Measurements from ENCODE around the gene TMEM38B.

TMEM38B gene

DNA sequence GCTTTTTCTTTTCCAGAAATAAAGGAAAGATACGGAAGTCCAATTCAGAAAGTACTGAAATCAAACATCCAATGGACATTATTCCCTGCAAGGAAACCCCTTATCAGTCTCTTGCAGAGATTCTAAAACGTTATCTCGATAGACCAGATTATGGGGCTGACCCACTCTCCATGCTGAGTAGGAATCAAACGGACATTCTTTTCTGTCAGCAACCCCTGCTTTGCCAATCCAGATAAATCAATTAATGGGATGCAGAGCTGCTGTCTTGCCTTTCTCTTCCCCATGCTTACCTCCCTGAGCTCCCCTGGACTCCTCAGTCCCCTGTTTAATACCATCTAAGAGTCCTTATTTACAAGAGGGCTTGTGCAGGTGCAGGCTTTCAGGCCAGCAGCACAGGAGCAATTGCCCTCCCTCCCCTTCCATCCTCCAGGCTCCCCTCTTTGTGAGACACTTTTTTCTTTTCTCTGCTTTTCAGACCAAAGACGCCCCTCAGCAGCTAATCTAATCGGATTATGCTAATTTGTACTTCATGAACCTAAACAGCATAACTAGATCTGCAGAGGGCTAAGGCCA is 17.9 kb upstream of the TMEM38B start (continued):
- no peak for TF ChIP-seq ZNF558 (tag by site-specific recombination; IDR thresholded peaks at IDR 0.05)

DNA sequence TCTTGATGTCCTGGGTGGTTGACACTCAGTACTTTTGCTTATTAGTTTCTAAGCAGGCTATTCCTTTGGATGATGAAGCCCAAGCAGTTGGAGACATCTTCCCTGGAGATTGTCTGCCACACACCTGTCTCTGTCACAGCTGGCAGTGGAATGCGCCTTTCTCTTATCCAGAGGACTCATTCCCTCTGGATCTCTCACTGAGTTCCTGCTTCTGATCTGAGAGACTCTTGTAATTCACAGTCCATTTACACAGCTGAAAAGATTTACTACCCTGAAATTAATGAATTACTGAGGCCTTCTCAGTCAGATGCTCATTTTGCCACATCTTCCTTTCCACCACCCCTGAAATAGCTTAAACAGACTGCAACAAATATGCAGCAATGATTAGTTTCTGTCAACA is 16.2 kb upstream of the TMEM38B start:
- TF ChIP-seq FEZF1 (tag by site-specific recombination; IDR thresholded peaks at IDR 0.05) (peak; percentile 61), REPIN1 (tag by site-specific recombination; IDR thresholded peaks at IDR 0.05; ENCODE audit: low read depth) (no peak)
- no peak overlapping the region for H3K27ac ChIP-seq (ENCODE audit: extremely low read depth, low read depth, low read length)
- no peaks in the 10 kb centered on the region for H3K36me3 ChIP-seq (ENCODE audit: control insufficient read depth in 2 of 2, insufficient read depth in 1 of 2, low read length in 2 of 2)
- no peak overlapping the region for H3K4me3 ChIP-seq (ENCODE audit: low read depth, low read length)
- no peaks in the 10 kb centered on the region for H3K4me1 ChIP-seq (ENCODE audit: control insufficient read depth, insufficient read depth, low read length)
- ChIA-PET POLR2A (no interaction called here), CTCF (interaction anchor here (0.8 to 1.8 kb wide), 3 partner anchors 37 to 45 kb away, joined by 3 to 8 read pairs (median 3); no protein-coding TSS in a partner anchor)
- H3K9me3 ChIP-seq (ENCODE audit: control insufficient read depth, insufficient read depth, low read depth, low read length), result no peaks in the 10 kb centered on the region

DNA sequence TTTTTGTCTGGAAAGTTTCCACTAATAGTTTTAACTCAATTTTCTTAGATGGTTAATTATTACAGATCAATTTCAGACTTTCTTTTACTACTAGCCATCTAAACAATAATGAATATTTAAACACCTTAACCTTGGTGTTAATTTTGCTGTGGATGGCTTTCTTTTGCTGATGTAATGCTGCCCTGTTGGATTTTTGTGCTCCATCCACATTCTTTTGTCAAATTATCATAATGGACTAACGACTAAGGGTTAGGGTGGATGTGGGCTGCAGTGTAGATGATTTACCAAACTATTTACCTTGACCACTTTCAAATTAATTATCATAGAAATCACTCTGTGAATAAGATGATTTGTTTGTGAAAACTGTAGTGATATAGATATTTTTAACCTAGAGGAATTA is 15.6 kb upstream of the TMEM38B start:
- Histone ChIP-seq H3K4me1 (ENCODE audit: control insufficient read depth, insufficient read depth, low read length) (no peaks in the 10 kb centered on the region), H3K9me3 (ENCODE audit: control insufficient read depth, insufficient read depth, low read depth, low read length) (no peaks in the 10 kb centered on the region), H3K27ac (ENCODE audit: extremely low read depth, low read depth, low read length) (no peak overlapping the region), H3K36me3 (ENCODE audit: control insufficient read depth in 2 of 2, insufficient read depth in 1 of 2, low read length in 2 of 2) (no peaks in the 10 kb centered on the region), H3K4me3 (ENCODE audit: low read depth, low read length) (no peak overlapping the region)
- TF ChIP-seq, protein P1, sequence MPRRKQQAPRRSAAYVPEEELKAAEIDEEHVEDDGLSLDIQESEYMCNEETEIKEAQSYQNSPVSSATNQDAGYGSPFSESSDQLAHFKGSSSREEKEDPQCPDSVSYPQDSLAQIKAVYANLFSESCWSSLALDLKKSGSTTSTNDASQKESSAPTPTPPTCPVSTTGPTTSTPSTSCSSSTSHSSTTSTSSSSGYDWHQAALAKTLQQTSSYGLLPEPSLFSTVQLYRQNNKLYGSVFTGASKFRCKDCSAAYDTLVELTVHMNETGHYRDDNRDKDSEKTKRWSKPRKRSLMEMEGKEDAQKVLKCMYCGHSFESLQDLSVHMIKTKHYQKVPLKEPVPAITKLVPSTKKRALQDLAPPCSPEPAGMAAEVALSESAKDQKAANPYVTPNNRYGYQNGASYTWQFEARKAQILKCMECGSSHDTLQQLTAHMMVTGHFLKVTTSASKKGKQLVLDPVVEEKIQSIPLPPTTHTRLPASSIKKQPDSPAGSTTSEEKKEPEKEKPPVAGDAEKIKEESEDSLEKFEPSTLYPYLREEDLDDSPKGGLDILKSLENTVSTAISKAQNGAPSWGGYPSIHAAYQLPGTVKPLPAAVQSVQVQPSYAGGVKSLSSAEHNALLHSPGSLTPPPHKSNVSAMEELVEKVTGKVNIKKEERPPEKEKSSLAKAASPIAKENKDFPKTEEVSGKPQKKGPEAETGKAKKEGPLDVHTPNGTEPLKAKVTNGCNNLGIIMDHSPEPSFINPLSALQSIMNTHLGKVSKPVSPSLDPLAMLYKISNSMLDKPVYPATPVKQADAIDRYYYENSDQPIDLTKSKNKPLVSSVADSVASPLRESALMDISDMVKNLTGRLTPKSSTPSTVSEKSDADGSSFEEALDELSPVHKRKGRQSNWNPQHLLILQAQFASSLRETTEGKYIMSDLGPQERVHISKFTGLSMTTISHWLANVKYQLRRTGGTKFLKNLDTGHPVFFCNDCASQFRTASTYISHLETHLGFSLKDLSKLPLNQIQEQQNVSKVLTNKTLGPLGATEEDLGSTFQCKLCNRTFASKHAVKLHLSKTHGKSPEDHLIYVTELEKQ (tag by site-specific recombination; IDR thresholded peaks at IDR 0.05; ENCODE audit: borderline replicate concordance), result no peak
- TF ChIP-seq, protein P2, sequence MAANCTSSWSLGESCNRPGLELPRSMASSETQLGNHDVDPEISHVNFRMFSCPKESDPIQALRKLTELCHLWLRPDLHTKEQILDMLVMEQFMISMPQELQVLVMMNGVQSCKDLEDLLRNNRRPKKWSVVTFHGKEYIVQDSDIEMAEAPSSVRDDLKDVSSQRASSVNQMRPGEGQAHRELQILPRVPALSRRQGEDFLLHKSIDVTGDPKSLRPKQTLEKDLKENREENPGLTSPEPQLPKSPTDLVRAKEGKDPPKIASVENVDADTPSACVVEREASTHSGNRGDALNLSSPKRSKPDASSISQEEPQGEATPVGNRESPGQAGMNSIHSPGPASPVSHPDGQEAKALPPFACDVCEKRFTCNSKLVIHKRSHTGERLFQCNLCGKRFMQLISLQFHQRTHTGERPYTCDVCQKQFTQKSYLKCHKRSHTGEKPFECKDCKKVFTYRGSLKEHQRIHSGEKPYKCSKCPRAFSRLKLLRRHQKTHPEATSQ (tag by site-specific recombination; IDR thresholded peaks at IDR 0.05), result no peak
- no peak for TF ChIP-seq ZNF626 (tag by site-specific recombination; IDR thresholded peaks at IDR 0.05)
- no peak for TF ChIP-seq ZBTB48 (tag by site-specific recombination; IDR thresholded peaks at IDR 0.05)
- TF ChIP-seq ZNF843 (tag by site-specific recombination; IDR thresholded peaks at IDR 0.05), result no peak
- ChIA-PET CTCF (interaction anchor here (0.8 to 1.0 kb wide), 2 partner anchors 9 to 37 kb away, joined by 3 read pairs; no protein-coding TSS in a partner anchor), POLR2A (no interaction called here)

DNA sequence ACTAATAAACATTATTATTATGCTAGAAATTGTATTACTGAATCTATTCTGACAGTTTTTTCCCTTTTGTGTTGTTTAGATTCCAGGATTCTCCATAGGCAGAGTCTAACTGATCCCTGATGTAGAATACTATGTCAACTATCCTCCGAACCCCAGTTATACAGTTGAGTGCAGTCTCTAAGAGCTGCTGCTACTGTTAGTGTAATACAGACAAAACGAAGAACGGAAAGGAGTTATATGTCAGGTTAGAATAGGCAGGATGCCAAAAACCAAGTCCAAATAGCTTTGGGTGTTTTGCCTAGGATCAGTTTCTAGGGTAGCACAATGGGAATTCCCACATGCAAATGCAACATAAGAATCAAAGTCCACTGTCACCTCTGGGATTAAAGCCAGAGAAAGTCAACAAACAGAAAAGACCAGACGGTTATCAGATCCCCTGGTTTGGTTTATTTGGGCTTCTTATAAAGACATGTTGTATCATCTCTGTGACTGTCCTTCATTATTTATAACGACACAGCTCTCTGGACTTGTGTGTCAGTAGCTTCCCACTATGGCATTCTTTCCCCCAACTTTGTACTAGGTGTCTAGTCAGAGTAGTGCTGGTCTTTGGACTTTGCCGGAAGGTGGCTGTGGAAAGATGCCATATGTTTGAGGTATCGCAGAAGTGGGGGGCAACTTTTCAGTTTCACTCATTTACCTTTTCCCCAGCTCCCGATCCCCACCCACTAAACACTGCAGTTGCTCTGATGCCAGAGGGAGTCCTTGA is 14.9 kb upstream of the TMEM38B start:
- Histone ChIP-seq H3K27ac (ENCODE audit: extremely low read depth, low read depth, low read length) (no peak overlapping the region), H3K36me3 (ENCODE audit: control insufficient read depth in 2 of 2, insufficient read depth in 1 of 2, low read length in 2 of 2) (no peaks in the 10 kb centered on the region), H3K9me3 (ENCODE audit: control insufficient read depth, insufficient read depth, low read depth, low read length) (no peaks in the 10 kb centered on the region), H3K4me1 (ENCODE audit: control insufficient read depth, insufficient read depth, low read length) (no peaks in the 10 kb centered on the region), H3K4me3 (ENCODE audit: low read depth, low read length) (no peak overlapping the region)
- ChIA-PET CTCF (interaction anchor here (0.7 to 1.0 kb wide), 2 partner anchors 8 to 52 kb away, joined by 3 read pairs; no protein-coding TSS in a partner anchor), POLR2A (no interaction called here)
- TF ChIP-seq YY1 (tag by site-specific recombination; IDR thresholded peaks at IDR 0.05) (no peak), ZNF132 (tag by site-specific recombination; IDR thresholded peaks at IDR 0.05; ENCODE audit: borderline replicate concordance) (no peak), ZIC2 (tag by site-specific recombination; IDR thresholded peaks at IDR 0.05) (no peak), ZNF155 (tag by site-specific recombination; IDR thresholded peaks at IDR 0.05) (no peak), ZSCAN30 (tag by site-specific recombination; IDR thresholded peaks at IDR 0.05) (no peak), ZNF544 (tag by site-specific recombination; IDR thresholded peaks at IDR 0.05) (no peak)
